NCI-H1694 (cell line): ENCODE data around the gene ANKS1A.

Experiments
- DNase-seq: peaks from one replicate; lab custom pipeline; 2025; lab: John Stamatoyannopoulos, UW

Gene ANKS1A

GRCh38 chr6:35072698-35073055, 183.6 kb downstream of the ANKS1A start:
- DNase-seq = no peak

GRCh38 chr6:35073211-35073610, 184.2 kb downstream of the ANKS1A start:
- no peak for DNase-seq

- DNase-seq = no peak
Measured at GRCh38 chr6:35073766-35074471, 184.9 kb downstream of the ANKS1A start.

- DNase-seq = no peak
Measured at GRCh38 chr6:35076997-35077712, 188.1 kb downstream of the ANKS1A start.

GRCh38 chr6:35077713-35078105, 188.7 kb downstream of the ANKS1A start:
- DNase-seq = no peak

GRCh38 chr6:35078226-35078850, 189.3 kb downstream of the ANKS1A start:
- no peak for DNase-seq

- no peak for DNase-seq
Measured at GRCh38 chr6:35078896-35079295, 189.8 kb downstream of the ANKS1A start.

GRCh38 chr6:35079311-35080000, 190.4 kb downstream of the ANKS1A start:
- DNase-seq = no peak

GRCh38 chr6:35080016-35080680, 191.1 kb downstream of the ANKS1A start:
- no peak for DNase-seq

- DNase-seq = no peak
Measured at GRCh38 chr6:35080821-35081425, 191.9 kb downstream of the ANKS1A start.

- DNase-seq = no peak
Measured at GRCh38 chr6:35081426-35081851, 192.4 kb downstream of the ANKS1A start.

GRCh38 chr6:35082046-35082732, 193.1 kb downstream of the ANKS1A start:
- DNase-seq = no peak

- DNase-seq = no peak
Measured at GRCh38 chr6:35082733-35083403, 193.8 kb downstream of the ANKS1A start.

- DNase-seq = no peak
Measured at GRCh38 chr6:35083507-35083906, 194.5 kb downstream of the ANKS1A start.

- no peak for DNase-seq
Measured at GRCh38 chr6:35084041-35084491, 195.0 kb downstream of the ANKS1A start.

- no peak for DNase-seq
Measured at GRCh38 chr6:35084511-35085203, 195.6 kb downstream of the ANKS1A start.

- no peak for DNase-seq
Measured at GRCh38 chr6:35085359-35086281, 196.6 kb downstream of the ANKS1A start.

GRCh38 chr6:35086282-35086632, 197.2 kb downstream of the ANKS1A start:
- no peak for DNase-seq
